Kidney epithelial cell (primary cell): ENCODE results near the gene SRGAP1. TPM values are rescaled to one million over a fixed set of nuclear protein-coding genes. Genes with fewer than 3 reads are reported as not detected.

ENCODE experiments used
- DNase-seq: peaks from one replicate; pipeline ENCODE4 v3.0.0-alpha.2; 2010; ENCODE audit warnings: low read depth
- H3K27me3 ChIP-seq: 2 replicates; pipeline ENCODE4 v1.6.0; 2011; ENCODE audit warnings: low read length; ENCODE audit not compliant: control insufficient read depth, insufficient read depth
- H3K36me3 ChIP-seq: 2 replicates; pipeline ENCODE4 v1.5.1; 2011; ENCODE audit warnings: low read length; ENCODE audit not compliant: control insufficient read depth, insufficient read depth
- H3K4me3 ChIP-seq: 2 replicates; pipeline ENCODE4 v1.5.1; 2011; ENCODE audit warnings: low read depth, mild to moderate bottlenecking, control low read depth, low read length
- total RNA-seq: library from RNA; depleted of rRNA; stranded (reverse); fragments of >200 nt; gene quantifications from 2 replicates; pipeline ENCODE4 v1.2.3, GENCODE V29; 2015
- TF ChIP-seq, protein P1 (sequence below): IDR thresholded peaks from 2 replicates; pipeline ENCODE4 v1.5.1; 2011; ENCODE audit warnings: mild to moderate bottlenecking, moderate library complexity, low read length, control low read depth, inconsistent platforms; ENCODE audit not compliant: insufficient read depth, poor library complexity, severe bottlenecking

The SRGAP1 gene
- total RNA-seq, 1 donor from 2014 or later = 28.9 TPM

DNA sequence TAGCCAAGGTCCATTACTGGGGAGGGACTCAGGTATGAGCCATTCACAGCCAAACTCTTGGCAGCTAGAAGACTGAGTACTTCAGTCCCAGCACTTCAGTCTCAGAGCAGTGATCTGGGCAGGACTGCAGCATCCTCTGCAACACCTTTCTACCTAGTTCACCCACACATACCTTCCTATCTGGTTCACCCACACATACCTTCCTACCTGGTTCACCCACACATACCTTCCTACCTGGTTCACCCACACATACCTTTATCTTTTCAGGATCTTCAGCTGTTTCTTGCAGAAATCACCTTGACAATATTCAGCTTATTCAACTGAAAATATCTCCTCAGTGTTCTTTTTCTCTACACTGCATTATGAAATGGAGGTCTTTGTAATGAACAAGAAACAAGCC is 101.3 kb downstream of the SRGAP1 start:
- H3K4me3 ChIP-seq = no peak overlapping the region
- no peak for DNase-seq
- H3K36me3 ChIP-seq = no peaks in the 10 kb centered on the region
- no peaks in the 10 kb centered on the region for H3K27me3 ChIP-seq
- TF ChIP-seq, protein P1, sequence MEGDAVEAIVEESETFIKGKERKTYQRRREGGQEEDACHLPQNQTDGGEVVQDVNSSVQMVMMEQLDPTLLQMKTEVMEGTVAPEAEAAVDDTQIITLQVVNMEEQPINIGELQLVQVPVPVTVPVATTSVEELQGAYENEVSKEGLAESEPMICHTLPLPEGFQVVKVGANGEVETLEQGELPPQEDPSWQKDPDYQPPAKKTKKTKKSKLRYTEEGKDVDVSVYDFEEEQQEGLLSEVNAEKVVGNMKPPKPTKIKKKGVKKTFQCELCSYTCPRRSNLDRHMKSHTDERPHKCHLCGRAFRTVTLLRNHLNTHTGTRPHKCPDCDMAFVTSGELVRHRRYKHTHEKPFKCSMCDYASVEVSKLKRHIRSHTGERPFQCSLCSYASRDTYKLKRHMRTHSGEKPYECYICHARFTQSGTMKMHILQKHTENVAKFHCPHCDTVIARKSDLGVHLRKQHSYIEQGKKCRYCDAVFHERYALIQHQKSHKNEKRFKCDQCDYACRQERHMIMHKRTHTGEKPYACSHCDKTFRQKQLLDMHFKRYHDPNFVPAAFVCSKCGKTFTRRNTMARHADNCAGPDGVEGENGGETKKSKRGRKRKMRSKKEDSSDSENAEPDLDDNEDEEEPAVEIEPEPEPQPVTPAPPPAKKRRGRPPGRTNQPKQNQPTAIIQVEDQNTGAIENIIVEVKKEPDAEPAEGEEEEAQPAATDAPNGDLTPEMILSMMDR = no peak

DNA sequence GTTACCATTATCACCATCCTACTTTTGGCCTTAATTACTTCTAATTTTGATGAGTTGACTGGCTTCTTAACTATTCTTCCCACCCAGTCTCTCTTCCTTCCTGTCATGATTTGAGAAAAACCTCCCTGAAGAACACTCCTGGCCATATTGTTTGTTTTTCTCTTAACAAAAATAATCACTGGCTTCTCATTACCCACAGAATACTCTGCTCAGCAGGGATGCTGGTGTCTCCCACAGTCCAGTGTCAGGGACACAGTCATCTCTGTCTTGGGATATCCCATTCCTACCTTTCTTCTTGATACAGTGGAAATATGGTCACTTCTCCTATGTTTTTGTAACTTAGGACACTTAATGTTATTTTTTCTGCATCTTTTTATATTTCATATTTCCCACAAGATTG is 103.7 kb downstream of the SRGAP1 start:
- H3K36me3 ChIP-seq = no peaks in the 10 kb centered on the region
- no peak overlapping the region for H3K4me3 ChIP-seq
- DNase-seq = no peak
- TF ChIP-seq, protein P1 = no peak
- H3K27me3 ChIP-seq = no peaks in the 10 kb centered on the region

DNA sequence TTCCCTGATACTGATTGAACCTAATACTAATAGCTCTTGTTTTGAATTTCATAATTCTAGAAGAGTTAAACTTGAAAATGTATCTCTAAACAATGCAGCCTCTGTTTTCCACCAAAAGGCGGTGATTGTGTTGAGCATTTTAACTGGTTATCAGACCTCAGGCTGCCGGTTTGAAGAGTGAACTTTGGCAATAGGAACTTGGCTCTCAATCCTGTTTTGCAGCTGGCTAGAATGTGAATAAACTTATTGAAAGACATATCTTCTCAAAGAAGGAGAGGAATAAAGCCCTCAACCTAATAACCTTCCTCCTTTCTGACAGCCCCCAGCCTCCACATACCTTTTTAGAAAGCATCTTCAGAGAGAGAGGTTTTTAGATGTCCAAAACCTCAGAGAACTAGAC is 105.4 kb downstream of the SRGAP1 start:
- no peaks in the 10 kb centered on the region for H3K27me3 ChIP-seq
- H3K36me3 ChIP-seq = no peaks in the 10 kb centered on the region
- DNase-seq = no peak
- TF ChIP-seq, protein P1 = no peak
- no peak overlapping the region for H3K4me3 ChIP-seq

DNA sequence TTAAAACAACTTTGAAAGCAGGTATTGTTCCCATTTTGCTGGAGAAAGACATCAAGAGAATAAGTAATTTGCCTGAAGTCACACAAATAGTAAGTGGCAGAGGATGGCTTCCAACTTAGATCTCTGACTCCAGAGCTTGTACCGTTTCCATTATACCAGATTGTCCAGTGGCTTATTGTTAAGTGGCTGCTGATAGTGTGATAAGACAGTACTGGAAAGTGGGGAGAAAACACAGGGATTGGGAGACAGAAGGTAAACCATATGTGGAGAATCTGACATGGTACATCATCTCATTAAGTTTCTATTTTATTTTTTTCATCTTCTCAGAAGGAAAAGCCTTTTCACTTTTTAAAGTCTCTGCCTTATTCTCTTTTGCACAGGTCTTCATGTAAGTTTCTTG is 108.5 kb downstream of the SRGAP1 start:
- DNase-seq = no peak
- TF ChIP-seq, protein P1 = no peak
- Histone ChIP-seq H3K27me3 (no peaks in the 10 kb centered on the region), H3K36me3 (no peaks in the 10 kb centered on the region), H3K4me3 (no peak overlapping the region)

DNA sequence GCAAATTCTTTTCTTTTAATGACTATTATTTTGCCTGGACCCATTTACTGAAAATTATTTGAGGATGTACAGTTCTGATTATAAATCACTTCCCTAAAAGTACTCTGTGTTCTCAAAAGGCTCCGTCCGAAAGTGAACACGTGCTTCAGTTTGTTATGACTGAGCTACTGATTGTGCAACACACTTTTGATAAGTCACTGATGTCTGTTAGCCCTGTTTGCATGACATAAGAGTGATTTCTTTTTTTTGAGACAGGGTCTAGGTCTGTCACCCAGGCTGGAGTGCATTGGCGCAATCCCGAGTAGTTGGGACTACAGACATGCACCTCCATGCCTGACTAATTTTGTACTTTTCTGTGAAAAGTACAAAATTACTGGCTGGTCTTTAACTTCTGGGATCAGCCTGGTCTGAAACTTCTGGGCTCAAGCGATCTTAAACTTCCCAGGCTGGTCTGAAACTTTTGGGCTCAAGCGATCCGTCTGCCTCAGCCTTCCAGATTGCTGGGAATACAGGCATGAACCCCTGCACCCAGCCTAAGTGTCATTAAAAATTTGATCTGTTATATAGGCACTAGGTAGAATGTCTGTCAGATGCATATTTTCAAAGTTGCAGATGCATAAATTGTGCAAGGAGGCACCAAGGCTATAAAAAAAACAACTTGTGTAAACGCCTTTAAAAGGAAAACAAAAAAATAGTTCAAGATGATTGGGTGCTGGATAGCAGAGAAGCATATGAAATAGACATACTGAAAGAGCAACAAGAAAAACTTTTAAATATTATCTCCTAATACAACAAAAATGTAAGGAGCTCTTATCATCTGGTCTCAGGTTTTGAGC is 111.5 kb downstream of the SRGAP1 start:
- DNase-seq = peak; percentile 10
- Histone ChIP-seq H3K36me3 (no peaks in the 10 kb centered on the region), H3K4me3 (no peak overlapping the region), H3K27me3 (no peaks in the 10 kb centered on the region)
- TF ChIP-seq, protein P1 = no peak

DNA sequence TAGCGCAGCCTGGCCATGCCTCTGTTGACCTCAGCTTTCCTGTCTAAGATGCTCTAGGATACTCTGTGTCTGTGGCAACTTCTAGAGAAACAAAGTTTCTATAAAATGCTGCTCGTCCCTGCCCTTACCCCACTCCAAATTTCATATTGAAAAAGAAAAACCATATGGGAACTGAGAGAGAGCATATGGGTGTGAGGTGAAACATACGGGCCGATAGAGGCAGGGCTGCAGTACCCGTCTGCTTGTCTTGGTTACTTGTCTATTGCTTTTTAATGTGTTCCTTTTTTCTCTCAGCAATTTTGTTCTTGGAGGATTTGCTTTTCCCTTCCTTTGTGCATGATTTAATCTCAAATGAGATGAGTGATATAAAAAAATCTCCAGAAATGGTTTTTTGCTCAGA is 113.0 kb downstream of the SRGAP1 start:
- TF ChIP-seq, protein P1 = no peak
- DNase-seq = no peak
- Histone ChIP-seq H3K36me3 (no peaks in the 10 kb centered on the region), H3K27me3 (no peaks in the 10 kb centered on the region), H3K4me3 (no peak overlapping the region)
